GM18519 (cell line): ENCODE data around the gene VAC14.

Experiments
- ATAC-seq: cut with Tn5 transposase; IDR thresholded peaks from one replicate; pipeline ENCODE4 v1.9.1; 2021; ENCODE audit warnings: mild to moderate bottlenecking, moderate library complexity; ENCODE audit not compliant: unreplicated experiment, low FRiP score

VAC14 gene

GRCh38 chr16:70766658-70767057, 34.3 kb downstream of the VAC14 start:
- no peak for ATAC-seq

DNA sequence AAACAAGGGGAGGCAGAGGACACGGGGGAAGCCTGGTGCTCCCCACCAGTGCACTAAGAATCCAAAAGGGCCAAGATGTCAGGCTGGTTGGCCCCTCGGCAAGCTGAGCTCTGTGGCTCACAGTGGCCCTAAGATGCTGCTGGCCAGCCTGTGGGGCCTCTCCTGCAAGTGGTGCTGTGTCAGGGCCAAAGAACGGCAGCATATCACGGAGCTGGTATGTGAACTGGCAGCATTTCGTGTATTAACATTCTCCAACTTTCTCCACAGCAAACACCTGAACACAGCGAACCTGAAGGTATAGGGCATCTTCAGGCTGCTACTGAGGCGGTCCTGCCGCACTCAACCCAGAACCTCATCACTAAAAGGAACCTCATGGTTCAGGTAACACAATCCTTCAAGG, 34.8 kb downstream of the VAC14 start:
- no peak for ATAC-seq

DNA sequence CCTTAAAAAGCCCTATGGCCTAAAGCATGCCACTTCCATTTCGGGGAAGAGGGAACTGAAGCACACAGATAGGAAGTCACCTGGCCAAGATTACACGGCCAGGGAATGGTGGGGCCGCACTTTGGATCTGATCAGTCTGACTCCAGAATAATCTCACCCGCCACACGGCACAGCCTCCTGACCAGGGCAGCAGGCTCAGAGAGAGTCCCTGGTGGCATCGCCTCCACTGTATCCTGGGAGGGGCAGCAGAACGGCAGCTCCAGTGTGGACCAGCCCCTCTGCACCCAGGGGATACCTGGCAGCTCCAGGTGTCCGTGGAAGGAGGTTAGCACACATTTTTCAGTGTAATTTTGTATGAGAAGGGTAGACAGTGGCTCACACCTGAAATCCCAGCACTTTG, 35.5 kb downstream of the VAC14 start:
- no peak for ATAC-seq

DNA sequence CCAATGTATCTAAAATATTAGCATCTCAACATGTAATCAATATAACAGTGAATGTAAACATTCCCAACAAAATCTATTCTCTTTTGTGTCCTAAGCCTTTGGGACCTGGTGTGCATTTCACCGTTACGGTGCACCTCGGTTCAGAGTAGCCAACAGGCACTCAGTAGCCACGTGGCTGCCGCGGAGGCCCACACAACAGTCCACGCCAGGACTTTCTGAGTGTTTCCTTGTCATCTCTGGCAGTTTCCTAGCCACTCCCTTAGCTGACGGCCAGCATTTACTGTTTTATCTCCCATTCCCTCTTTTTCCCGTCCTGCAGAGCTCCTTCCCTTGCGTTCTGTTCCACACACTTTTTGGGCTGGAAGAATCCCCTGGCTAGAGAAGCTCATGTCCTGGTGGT, 36.3 kb downstream of the VAC14 start:
- ATAC-seq = no peak

DNA sequence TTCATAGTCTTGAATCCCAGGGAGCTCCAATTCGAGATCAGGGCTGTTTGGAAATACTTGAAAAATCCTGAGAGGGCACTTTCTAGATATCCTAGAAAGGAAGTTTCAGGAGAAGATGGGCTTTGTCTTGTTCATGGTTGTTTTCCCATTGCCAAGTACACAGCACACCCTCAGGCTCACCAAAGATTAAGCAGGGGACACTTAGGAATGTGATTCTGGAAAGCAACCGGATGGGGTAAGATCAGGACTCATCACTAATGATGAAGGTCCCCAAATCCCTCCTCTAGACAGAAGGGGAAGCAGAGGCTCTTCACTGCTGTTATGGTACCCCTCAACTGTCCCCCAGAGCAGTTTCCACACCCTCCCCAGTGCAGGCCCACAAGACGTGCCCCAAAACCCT, 40.7 kb downstream of the VAC14 start:
- ATAC-seq = no peak

DNA sequence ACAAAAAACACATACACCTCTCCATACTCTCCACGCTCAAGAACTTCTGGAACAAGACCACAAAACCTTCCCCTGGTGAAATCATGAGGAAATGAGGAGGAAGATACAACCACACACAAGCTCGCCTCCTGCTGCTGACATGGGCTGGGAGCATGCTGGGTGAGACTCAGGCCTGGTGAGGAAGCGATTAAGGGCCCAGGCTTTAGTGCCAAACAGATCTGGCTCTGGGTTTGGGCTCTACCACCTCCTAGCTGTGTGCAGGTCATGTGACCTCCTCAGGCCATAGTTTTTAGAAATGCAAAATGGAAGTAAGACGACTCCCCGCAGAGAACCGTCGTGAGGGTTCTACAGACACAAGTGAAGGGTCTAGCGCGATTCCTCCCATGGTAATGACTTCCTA, 41.3 kb downstream of the VAC14 start:
- no peak for ATAC-seq

DNA sequence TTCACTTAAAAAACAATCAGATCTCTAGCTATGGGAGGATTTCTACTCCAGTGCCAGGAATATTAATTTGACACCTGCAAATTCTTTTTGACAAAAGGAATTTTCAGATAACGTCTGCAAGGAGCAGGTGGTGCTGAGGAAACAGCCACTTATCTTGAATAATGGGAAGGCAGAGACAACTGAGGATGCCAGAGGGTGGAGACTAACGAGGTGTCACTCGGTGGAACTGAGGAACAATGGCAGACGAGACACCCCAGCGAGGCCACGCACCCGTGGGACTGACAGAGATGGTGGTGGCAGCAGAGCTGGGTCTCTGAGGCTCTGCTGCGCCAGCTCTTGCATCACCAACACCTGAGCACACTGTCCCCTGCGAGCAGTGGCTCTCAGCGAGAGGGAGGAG, 42.2 kb downstream of the VAC14 start:
- ATAC-seq = no peak

GRCh38 chr16:70757183-70757582, 43.8 kb downstream of the VAC14 start:
- ATAC-seq = no peak

- no peak for ATAC-seq
These were observed 44.9 kb downstream of the VAC14 start for GRCh38 chr16:70756071-70756470.

GRCh38 chr16:70754851-70755600, 45.9 kb downstream of the VAC14 start:
- ATAC-seq = no peak

DNA sequence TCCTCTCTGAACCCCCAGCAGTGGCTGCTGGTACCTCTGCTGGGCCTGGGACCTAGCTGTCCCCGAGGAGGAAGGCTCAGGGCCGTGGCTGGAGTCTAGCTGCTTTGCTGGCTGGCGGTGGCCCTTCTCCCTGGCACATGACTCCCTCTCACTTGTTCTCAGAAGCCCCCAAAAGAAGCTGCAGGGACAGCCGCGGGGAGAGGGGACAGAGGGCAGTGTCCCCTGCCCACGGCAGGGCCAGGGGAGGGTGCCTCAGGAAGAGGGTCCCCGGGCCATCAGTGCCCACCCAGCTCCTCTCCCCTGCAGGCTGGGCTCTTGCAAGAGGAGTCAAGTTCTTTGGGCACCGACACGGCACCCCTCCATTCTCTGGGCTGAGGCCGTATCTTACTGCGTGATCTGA, 46.6 kb downstream of the VAC14 start:
- ATAC-seq = no peak

- ATAC-seq = no peak
These were observed 47.1 kb downstream of the VAC14 start for GRCh38 chr16:70753694-70754325.

DNA sequence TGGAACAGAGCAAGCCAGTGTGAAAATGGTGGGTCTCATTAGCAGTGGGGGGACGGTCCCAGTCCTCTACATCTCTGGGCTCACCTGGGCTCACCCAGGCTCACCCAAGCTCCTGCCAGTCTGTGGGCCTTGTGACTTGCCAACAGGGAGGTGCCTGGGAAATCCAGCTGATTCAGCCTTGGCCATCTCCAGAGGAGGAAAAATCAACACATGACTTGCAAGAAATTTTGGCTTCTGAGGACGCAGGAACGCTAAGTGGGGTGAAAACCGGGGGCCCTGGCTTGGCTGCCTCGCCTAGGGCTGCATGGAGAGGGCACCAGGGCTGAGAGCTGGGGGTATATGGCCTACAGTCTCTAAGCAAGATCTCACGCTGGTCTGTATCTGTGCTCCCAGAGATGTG, 47.7 kb downstream of the VAC14 start:
- no peak for ATAC-seq

DNA sequence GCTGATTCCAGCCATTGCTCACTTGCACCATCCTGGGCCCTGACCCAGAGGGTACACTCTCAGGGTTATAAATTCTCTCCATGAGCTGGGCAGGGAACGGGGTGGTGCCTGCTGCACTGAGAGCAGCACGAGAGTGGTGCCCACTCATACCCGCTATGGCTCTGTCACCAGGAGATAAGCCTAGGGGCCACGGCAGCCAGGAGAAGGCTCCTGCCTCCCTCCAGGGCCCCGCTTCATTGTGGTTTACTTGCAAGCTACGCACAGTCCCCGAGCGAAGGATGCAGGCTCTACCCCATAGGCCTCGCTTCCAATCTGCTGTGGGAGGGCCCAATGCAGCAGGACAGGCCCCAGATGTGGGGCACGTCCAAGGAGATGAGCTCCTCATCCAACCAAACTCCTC, 48.5 kb downstream of the VAC14 start:
- no peak for ATAC-seq

DNA sequence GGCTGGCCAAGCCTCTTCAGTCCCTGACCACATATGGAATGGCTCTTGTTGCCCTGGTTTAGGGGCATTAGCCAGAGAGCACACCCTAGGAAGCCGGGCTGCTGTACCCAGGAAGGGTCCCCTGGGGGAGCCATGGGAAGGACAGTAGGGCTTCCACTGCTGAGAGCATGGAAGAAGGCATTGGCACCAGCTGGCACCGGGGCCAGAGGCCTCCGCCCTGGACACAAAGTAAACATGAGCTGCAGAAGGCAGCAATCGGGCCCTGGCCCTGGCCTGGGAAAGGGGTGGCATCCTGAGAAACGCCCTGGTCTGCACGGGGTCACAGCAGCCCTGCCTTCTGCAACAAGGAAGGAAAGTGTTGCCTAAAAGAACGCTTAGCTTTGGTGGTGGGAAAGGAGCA, 49.4 kb downstream of the VAC14 start:
- ATAC-seq = no peak

GRCh38 chr16:70750893-70751467, 50.0 kb downstream of the VAC14 start:
- ATAC-seq = no peak

- ATAC-seq = no peak
These were observed 51.0 kb downstream of the VAC14 start for GRCh38 chr16:70749681-70750601.

GRCh38 chr16:70749006-70749678, 51.8 kb downstream of the VAC14 start:
- ATAC-seq = no peak

- no peak for ATAC-seq
These were observed 53.0 kb downstream of the VAC14 start for GRCh38 chr16:70747703-70748631.
